Superior temporal gyrus (tissue), 1 donor: Measurements from ENCODE around the gene MAG.
A peak's percentile ranks its signal among the peaks of the same experiment; 100 is the strongest.

Experiments used
- DNase-seq: peaks from one replicate; pipeline ENCODE4 v3.0.0-alpha.2; 2016; ENCODE audit errors: extremely low spot score

The MAG gene

GRCh38 chr19:35291916-35292315 lies at the start of gene MAG:
TSS of gene MAG (plus strand) at chr19:35292161. CDS start at chr19:35295409, 3,248 bp downstream.
- DNase-seq = peak; percentile 89

- no peak for DNase-seq
These were observed 45.4 kb upstream of the MAG start for GRCh38 chr19:35246466-35247092.

GRCh38 chr19:35247526-35248309 lies 44.2 kb upstream of the MAG start:
- no peak for DNase-seq

GRCh38 chr19:35248310-35249145 lies 43.4 kb upstream of the MAG start, which contains the start of gene LSR:
TSS of gene LSR (plus strand) at chr19:35249002. CDS start at chr19:35249023, 21 bp downstream.
- no peak for DNase-seq

GRCh38 chr19:35249146-35249847 lies 42.7 kb upstream of the MAG start:
- DNase-seq = no peak

- no peak for DNase-seq
These were observed 41.9 kb upstream of the MAG start for GRCh38 chr19:35249848-35250711.

- DNase-seq = no peak
These were observed 40.5 kb upstream of the MAG start for GRCh38 chr19:35251456-35251855.

GRCh38 chr19:35253316-35254286 lies 38.4 kb upstream of the MAG start:
- no peak for DNase-seq

- no peak for DNase-seq
These were observed 37.3 kb upstream of the MAG start for GRCh38 chr19:35254341-35255297.

GRCh38 chr19:35256566-35256965 lies 35.4 kb upstream of the MAG start:
- DNase-seq = no peak

GRCh38 chr19:35257113-35257461 lies 34.9 kb upstream of the MAG start:
- no peak for DNase-seq

GRCh38 chr19:35260694-35261304 lies 31.2 kb upstream of the MAG start:
- DNase-seq = no peak

GRCh38 chr19:35261356-35262100 lies 30.4 kb upstream of the MAG start:
- no peak for DNase-seq

- no peak for DNase-seq
These were observed 29.7 kb upstream of the MAG start for GRCh38 chr19:35262101-35262761.

GRCh38 chr19:35264268-35265125 lies 27.5 kb upstream of the MAG start:
- DNase-seq = no peak
